DLD1 (cell line): ENCODE measurements around the gene CRY1.

Source experiments
- in situ Hi-C: cut with HindIII; loops from 2 replicates; pipeline ENCODE4 v1.10.0; 2017; ENCODE audit warnings: low sequenced_read_pairs

CRY1 gene

DNA sequence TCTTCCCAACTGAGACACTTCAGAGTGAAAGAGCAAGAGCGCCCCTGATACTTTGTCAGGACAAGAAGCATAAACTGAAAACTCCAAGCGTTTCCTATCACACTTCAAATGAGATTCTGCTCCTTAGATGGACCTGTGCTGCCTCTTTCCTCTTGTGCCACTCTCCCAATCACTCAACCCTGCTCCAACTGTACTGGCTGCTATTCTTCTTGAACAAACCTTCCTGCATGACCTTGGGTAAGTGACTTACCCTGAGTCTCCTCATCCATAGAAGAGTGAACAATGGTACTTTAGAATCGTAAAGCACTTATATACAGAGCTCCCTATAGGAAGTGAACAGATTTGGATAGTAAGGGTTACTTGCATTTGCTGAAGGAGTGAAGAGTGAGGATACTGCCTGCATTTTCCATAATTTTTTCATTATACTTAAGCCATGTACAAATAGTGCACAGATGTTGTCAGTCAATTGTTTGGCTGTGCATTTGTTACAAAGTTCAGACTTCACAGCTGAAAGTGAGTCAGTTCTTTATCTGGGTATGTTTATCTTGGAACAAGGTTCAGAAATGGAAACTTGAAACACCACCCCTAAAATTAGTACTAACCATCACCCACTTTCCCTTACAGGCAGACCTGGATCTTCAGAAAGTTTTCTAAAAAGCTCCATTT lies 117.2 kb downstream of the CRY1 start:
- in situ Hi-C loops, result no loop called here

DNA sequence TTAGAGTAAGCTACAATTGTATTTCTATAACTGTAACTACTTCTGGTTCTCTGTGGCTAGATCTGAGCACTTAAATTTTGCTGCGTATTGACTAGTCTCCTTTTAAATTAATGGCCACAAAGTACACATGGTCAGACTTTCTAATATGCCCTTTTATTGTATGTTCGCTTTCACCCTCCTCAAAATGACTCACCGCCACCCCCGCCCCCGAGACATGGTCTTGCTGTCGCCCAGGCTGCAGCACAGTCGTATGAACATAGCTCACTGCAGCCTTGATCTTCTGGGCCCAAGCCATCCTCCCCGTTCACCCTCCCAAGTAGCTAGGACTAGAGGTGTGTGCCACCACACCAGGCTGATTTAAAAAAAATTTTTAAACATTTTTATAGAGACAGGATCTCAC lies 118.3 kb downstream of the CRY1 start:
- in situ Hi-C loops, result no loop called here

DNA sequence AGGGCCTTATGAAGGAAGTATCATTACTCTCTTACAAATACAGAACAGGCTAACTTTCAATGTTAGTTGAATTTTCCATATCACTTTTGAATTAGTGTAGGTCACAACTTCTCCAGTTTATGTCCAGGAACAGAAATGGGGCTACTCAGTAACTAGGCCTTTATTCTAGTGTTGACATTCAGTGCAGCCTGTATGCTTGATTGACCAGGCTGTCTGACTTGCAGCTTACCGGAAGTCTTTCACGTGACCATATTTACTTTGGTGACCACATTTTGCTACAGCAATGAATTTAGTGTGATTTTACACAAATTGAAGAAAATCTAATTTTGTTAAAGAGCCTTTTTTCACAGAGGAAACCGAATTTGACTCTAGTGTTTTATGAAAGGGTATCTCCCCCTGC lies 118.8 kb downstream of the CRY1 start:
- in situ Hi-C loops, result no loop called here

DNA sequence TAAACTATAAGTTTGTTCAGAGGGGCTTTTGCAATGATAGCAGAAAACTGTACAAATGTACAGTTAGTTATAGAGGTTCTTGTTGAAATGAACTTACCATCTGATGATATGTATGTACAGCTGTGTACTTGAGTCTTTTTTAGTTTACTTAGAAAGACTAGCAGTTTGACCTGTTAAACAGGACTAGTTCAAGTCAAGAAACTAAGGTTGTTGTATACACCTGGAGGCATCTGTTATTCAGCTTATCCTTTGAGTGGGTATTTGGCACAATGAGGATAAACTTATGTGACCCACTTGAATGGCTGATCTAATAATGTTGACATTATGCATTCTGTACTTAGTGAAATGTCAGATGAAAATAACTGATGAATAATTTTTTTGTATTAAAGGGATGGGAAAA lies 119.8 kb downstream of the CRY1 start:
- in situ Hi-C loops, result no loop called here

DNA sequence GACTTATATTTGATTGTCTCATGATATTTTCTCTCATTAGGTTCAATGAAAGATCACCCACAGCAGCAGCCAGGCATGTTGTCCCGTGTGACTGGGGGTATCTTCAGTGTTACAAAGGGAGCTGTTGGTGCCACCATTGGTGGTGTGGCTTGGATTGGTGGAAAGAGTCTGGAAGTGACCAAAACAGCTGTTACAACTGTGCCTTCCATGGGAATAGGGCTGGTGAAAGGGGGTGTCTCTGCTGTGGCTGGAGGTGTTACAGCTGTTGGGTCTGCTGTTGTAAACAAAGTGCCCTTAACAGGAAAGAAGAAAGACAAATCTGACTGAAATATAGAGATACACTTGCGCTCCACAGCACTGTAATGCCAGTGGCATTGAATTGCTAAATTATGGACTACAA lies 122.3 kb downstream of the CRY1 start:
- in situ Hi-C loops, result no loop called here

DNA sequence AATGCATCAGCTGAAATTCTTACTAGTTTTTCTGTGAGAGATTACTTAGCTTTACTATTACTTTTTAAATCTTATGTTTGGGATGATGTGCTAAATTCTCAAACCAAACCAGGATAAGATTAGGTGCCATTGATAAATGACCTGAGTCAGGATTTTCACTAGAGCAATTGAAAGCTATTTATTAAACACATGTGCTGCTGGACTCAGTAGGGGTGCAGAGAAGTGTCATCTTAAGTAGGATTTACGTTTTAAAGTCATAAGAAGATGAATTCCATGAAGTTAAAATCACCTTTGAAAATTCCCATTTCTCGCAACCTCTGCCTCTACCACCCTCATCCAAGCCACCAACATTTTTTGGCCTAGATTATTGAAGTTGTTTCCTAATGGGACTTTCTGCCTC lies 128.8 kb downstream of the CRY1 start:
- in situ Hi-C loops, result no loop called here

DNA sequence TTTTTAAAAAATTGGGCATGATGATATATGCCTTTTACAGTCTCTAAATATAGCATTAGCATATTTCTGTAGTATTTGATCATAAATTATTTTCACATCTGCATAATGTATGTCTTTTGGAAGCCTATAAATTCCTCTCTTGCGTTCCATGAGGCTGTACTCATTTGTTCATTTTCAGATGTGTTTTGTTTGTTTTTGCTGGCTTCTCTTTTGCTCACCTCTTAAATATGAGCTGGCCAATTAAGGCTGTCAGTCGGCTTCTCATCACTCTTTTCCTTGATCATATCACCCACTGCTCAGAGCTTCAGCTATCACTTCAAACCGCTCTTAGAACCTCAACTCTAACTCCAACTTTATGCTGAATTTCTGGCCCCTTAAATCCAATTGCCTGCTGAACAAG lies 131.1 kb downstream of the CRY1 start:
- in situ Hi-C loops, result no loop called here

DNA sequence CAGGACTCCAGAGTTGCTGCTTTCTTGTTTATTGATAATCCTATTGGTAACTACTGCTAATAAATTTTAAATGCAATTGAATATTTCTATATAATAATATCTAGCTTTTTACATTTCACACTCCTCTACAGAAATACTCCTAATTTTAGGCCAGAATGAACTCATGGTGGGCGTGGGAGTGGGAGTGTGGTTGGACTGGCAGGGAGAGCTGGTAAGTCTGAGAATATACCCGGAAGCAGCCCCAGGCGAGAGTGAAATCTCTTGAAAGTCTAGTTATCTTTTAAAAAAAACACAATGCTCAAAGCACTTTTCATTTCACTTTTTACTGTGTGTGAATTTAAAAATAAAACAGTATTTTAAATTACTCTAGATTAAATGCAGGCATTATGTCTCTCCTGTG lies 132.9 kb downstream of the CRY1 start:
- in situ Hi-C loops, result no loop called here

DNA sequence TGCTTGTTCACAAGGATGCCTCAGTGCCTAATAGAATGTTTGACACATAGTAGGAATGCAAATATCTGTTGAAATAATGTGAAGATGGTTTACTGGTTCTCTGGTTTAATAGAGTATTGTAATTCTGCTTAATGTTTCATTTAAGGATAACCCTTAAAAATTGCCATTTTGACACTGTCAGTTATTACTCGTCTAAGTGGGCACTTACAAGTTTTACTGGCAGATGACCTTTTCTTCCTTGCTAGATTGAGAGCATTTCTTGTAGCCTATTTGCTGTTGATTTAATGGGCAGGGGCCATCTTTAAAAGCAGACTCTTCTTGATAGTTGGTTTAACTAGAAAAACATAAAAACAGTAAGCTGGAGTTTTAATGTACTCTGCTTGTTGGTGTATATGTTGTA lies 135.8 kb downstream of the CRY1 start:
- in situ Hi-C loops, result no loop called here

DNA sequence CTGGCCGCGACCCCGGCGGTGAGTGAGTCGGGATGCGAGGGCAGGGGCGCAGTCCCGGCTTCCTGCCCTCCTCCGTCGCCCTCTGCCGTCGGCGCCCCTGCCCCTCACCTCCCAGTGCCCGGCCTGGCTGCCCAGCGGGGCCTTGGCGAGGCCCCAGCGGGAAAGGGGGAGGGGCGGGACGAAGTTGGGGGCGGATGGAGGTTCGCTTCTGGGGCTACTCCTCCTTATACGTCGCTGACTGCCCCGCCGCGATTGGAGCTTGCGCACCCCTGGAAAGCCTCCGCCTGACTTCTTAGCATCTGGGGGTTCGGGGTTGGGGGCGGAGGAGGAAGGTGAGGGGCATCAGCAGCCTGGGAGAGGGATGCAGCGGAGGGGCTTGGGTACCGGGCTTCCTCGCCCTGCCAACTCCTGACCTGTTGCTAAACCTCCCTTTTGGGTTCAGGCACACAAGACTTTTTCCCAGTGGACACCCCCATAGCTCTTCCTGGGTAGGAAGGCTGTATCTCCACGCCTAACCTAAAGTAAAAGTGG lies 137.2 kb downstream of the CRY1 start:
- in situ Hi-C loops, result no loop called here

DNA sequence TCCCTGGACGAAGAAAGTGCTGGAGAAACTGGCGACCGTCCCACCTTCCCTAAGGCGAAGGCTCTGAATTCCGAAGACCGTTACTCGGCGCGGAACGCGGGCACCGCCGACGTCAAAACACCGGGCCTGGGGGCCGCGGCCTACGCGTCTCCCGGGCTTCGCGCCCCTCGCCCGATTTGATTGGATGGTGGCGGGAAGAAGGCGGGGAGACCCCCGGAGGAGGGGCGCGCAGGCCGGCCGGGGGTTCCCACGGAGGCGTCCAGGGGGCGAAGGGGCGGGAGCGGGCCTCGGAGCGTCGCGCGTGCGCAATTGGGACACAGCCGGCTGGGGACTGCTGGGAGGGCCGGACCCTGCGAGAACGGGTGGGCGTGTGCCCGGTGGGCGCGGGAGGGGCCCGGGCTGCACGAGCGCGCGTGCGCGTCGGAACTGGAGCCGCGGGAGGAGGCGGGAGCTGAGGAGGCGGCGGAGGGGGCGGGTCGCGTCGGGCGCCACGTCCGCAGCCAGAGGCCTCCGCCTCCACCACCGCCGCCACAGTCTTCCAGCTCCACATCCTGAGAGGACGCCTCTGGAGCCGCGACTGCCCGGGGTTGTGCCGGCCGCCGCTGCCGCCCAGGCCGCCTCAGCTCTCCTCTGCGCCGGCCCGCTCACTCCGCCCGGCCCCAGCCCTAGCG lies 137.8 kb downstream of the CRY1 start, which contains the start of gene TMEM263:
Gene TMEM263 (plus strand): TSS at position 531 of the 671 bp plus-strand sequence. CDS start 11,210 bp downstream, outside the sequence.
- in situ Hi-C loops, result no loop called here

DNA sequence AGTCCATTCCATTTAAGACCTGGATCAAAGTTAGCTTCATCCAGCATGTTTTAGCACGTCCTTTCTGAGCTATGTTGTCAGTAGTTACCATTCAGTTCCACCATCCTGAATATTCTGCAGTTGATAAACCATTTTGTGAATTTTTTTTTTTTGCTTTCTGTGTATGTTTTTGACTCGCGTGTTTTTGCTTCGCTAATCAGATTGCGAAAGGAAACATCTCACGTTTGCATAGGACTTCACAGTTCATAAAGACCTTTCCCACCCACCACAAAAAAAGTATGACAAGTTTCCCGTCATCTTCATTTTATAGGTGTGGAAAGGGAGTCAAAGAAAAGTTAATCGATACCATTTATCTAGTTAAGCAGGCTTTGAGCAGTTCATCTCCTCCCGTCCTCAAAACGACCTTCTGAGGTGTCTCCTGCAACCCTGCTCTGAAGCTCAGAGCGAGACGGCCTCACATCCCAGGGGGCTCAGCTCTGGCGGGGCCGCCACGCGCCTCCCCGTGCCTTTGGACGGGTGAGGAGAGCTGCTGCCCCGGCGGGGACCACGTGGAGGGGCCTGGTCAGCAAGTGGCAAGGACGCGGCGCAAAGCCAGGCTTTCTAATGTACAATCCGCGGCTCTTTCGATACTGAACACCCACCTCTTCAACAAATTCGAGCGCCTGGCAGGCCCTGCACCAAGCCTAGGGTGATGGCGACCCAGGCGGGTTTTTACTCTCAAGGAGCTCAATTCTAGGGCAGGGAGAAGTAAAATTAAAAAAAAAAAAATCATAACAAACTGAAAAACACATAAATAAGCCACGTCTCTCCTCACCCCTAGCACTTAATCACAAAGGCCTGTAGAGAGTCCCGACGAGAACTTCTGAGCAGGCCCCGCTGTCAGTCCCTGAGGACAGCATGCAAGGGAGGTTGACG lies 138.6 kb downstream of the CRY1 start:
- in situ Hi-C loops, result no loop called here

DNA sequence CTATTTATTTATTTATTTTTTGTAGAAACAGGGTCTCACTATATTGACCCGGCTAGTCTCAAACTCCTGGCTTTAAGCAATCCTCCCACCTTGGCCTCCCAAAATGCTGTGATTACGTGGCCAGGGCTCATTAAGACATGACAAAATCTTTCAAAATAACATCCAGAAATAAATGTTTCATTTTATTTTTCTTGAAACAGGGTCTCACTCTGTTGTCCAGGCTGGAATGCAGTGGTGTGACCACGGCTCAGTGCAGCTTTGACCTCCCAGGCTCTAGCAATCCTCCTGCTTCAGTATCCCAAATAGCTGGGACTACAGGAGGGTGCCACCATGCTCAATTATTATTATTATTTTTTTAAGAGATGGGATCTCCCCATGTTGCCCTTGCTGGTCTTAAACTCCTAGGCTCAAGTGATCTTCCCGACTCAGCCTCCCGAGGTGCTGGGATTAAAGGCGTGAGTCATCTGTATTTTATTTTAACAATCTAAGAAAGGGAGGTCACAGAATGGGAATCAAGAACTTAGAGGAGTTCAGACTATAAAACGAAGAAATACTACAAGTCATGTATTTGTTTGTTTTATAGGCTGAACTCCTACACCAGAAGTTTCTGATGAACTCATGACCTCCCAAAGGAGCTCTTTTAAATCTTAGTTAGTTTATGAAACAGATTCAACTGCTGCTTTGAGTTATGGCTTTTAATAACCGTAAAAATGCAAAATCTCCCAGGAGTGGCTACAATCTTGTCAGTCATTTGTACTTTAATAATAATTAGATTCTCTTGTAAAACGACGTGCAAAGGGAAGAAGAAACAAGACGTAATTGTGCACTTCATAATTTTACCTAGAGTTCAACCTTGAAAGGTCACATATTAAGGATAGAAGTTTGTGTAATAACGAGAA lies 139.7 kb downstream of the CRY1 start:
- in situ Hi-C loops, result no loop called here

DNA sequence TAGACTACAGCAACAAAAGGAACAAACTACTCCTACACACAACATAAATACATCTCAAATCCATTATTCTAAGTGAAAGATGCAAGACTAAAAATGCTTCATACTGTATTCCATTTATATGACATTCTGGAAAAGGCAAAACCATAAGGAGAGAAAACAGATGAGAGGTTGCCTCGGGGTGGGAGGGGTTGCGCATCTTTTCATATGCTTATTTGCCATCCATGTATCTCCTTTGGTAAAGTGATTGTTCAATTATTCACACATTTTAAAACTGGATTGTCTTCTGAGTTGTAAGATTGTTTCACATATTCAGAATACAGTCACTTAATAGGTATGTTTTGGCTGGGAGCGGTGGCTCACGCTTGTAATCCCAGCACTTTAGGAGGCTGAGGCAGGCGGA lies 142.8 kb downstream of the CRY1 start:
- in situ Hi-C loops, result no loop called here

DNA sequence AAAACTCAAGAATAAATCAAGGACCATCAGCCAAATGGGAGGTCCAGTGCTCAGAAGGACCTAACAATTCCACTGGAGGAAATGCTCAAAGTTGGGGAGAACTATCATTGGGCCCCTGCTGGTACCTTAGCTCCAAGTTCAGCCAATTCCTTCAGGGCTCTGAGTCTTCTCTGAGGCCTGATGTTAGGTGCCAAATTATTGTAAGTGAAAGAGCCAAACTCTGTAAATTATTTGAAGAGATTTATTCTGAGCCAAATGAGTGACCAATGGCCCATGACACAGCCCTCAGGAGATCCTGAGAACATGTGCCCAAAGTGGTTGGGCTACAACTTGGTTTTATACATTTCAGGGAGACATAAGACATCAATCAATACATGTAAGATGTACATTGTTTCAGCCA lies 145.9 kb downstream of the CRY1 start:
- in situ Hi-C loops, result no loop called here

DNA sequence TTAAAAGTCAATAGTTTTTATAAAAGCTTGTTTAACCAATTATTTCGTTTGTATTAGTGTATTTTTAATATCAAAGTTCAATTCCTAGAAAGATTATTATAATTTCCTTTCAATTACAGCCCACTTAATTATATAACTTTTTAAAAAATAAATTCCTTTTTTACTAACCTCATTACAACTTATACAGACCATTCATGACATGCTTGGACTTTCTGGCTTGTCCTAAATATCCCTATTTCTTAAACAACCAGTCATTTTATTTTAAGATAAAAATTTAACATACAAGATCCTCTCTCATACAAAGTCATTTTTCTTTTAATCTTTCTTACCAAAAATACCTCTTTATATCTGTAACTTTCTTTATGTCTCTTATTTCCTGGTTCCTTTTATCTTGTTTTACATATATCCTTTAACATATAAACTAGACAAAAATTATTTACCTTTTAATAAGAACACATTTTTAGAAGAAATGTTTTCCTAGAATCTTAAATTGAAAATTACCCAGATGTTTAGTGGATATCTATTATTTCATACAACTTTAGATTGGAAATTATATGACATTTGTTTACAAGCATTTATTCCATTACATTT lies 148.0 kb downstream of the CRY1 start:
- in situ Hi-C loops, result no loop called here

DNA sequence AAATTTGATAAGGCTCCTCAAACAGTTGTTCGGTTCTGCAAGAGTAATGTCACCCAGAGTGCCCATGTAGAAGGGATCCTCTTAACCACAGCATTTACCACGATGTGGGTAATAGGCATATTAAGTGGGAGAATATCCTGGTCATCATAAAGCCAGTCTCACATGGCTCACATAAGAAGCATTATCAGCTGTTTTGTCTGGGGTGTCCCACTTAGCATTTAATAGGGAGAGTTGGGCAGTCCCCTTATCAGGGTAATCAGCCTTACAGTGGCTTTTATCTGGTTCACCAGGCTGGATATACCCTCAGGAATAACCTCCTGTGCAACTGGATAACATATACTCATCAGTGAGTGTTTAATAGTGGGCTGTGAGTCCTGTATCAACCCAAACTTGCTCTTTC lies 150.6 kb downstream of the CRY1 start:
- in situ Hi-C loops, result no loop called here

DNA sequence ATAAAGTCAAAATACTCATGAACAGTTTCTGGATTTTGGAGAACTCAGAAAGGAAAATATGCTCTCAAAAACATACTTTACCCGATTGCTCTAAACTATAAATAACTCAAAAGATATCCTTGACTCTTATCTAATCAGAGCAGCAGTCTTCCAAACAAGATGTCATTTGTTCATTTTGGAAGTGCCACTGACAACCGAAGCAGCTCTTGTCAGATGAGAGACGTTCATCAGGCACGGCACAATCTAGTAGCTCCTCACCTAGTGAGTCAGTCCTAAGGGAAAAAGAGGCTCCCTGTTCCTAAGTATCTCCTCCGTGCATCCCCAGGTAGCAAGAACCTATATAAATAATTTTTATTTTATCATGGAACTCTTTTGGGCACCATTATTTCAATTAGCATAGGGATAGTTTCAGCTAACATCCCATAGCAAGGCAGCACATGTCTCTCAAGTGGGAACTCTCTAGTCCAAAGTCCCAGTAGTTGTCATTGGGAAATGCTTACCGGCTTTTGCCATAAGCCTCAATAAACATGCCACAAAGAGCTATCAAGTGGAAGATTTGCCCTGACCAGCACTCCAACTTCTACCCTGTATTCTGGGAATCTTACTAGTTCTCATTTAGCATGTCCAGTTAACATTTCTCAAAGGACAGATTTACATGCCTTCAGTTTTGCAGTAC lies 151.7 kb downstream of the CRY1 start:
- in situ Hi-C loops, result no loop called here
